NCI-H524 (cell line): ENCODE measurements around the gene SSTR4.
"Not testable (repeated sequence)": the region's sequence is repeated elsewhere in the genome, so short reads cannot be mapped to it uniquely, and the experiment has no call there.

Experiments used
- DNase-seq, 2 experiments: peaks; one replicate each; lab custom pipeline; 2025; lab: John Stamatoyannopoulos, UW

Gene SSTR4

DNA sequence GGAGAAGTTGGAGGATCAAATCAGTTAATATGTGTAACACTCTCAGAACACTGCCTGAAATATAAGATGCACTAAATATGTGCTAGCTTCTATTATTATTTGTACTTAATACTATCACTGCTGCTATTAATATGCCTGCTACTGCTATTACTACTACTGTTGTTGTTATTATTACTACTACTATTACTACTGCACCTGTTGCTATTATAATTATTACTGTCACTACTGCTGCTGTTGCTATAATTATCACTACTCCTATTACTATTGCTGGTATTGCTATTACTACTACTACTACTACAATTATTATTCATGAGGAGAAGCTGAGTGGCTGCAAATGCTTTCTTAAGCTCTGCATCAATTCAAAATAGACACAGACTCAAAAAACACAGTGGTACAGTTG, 16.7 kb upstream of the SSTR4 start:
- DNase-seq, result no peak

DNA sequence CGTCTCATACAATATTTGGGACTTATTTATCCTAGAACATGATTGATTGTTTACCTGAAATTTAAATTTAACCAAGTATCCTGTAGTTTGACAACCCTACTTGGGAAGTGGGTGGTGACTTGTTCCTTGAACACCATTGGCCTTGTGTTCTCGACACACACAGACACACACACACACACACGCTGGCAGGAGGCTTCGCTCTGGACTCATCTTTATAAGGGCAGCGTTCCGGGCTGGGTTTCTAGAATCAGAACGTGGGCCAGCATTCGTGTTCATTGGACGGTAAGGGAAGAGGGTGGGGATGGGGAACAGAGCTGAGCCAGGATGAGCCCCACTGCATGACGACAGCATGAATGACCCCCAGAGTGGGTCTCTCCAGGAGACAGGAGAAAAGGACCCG, 16.2 kb upstream of the SSTR4 start:
- no peak for DNase-seq

DNA sequence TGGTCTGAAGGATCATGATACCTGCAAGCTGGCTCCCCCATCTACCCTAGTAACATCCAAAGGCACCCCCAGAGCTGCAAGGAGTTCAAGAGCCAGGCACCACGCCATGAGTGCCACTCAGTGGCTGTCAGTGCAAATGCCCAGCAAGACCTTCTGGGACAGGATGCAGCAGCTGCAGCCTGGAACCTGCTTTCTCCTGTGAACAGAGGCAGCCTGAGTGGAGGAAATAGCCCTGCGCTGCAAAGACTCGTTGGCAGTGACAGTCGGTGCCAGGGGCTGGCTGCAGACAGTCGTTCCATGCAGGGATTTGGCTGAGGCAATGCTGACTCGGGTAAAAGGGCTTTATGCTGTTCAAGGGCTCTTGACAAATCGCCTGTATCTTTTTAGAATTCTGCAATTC, 15.7 kb upstream of the SSTR4 start:
- DNase-seq, result no peak

DNA sequence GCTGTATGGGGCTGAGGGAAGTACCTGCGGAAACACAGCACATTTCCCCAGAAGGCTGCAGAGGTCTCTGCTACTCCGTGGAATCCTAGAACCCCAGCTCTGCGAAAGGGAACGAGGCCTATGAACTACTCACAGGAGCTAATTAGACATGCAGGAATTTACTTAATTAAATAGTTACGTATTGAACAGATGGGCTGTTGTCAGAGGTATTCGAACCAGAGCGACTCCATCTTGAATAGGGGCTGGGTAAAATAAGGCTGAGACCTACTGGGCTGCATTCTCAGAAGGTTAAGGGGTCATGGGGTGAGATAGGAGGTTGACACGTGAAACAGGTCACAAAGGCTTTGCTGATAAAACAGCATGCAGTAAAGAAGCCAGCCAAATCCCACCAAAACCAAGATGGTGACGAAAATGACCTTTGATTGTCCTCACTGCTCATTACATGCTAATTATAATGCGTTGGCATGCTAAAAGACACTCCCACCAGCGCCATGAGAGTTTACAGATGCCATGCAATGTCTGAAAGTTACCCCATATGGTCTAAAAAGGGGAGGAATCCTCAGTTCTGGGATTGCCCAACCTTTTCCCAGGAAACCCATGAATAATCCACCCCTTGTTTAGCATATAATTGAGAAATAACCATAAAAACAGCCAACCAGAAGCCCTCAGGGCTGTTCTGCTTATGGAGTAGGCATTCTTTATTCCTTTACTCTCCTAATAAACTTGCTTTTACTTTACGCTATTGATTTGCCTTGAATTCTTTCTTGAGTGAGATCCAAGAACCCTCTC, 14.7 kb upstream of the SSTR4 start:
- no peak for DNase-seq

DNA sequence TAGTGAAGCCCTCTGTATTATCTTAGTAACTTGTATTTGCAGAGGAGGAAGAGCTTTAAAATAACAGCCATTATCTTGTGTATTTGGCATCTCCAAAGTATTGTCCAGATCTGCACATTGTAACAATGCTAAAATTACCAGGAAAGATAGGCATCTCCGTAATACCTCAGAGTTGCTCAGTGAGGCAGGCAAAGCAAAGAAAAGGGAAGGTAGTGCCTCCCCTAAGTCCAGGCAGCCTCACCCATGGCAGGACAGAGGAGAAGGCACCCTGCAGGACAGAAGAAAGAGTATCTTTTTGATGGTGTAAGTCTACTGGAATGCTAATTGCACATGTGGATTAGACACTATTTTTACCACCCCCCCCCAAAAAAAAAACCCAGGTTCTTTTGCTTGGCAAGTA, 13.6 kb upstream of the SSTR4 start:
- DNase-seq, result no peak

DNA sequence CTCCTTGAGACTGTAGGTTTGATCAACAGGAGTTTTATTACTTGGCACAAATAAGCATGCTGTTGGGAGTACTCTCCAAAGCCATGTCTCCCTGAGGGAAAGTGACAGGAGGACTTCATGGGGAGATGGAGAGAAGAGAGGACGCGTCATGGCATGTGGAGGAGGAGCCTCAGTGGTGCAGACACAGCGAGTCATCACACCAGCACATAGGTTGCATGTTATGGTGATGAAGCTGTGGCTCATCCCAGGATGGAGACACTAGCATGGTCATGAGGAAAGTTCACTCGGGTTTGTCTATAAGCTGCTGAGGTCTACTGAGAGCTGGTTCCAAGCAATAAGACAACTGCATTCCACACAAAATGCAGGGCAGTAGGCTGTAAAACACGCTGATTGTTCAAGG, 13.2 kb upstream of the SSTR4 start:
- no peak for DNase-seq

DNA sequence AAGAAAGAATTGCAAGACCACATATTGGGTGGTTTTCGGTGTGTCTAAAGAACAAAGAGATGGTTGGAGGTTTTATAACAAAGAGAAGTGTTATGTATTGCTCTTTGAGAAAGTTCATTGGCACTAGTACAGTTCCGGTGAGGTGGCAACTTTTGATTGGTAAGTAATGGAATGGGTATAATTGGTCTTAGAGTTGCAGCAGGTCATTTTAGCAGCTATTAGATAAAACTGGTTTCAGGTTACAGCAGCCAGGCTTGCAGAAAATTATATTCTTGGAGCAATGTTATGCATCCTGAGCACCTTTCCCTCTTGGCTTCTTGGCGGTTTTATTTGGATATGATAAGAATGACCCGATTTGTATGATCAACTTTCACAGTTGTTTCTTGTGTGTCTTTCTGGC, 12.3 kb upstream of the SSTR4 start:
- DNase-seq, result no peak

DNA sequence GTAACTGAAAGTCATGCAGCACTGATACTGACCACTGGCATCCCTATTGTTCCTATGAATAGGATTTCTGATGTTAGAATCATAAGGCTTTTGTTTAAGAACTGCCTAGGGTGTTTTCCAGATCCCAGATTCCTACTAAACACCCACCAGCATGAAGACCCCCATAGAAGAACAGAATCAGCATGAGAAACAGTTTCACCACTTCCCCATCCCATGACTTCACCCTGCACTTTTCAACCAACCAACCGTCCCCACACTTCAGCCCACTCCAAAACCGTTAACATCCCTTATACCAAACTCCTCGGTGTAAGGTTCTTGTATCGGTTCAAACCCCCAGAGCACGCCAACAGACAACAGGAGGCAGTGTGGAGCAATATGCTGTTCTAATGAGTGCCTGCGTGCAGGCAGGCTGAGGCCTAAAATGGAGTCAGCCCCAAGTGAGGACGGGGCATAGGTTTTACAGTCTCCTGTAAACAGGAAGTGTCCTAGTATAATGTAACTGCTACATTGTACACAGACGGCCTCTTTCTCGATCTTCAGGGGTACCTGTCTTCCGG, 11.4 kb upstream of the SSTR4 start:
- DNase-seq, result no peak

DNA sequence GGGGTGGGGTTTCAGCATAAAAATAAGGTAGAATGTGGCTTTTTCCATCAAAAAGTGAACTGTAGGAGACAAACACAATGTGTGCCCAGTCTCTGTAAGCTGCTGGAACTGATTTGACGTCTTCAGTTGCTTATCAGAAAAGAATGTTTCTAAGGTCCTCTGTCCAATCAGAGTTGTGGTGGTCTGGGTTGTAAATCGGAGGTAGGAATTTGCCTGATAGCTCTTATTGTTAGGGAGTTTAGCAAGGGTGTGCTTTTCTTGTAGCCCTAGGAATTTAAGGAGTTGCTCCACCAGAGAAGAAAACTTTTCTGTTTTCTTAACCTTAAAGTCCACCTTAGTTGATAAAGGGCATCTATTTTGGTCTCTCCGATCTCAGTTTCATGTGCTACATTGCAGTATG, 10.4 kb upstream of the SSTR4 start:
- DNase-seq, result no peak

DNA sequence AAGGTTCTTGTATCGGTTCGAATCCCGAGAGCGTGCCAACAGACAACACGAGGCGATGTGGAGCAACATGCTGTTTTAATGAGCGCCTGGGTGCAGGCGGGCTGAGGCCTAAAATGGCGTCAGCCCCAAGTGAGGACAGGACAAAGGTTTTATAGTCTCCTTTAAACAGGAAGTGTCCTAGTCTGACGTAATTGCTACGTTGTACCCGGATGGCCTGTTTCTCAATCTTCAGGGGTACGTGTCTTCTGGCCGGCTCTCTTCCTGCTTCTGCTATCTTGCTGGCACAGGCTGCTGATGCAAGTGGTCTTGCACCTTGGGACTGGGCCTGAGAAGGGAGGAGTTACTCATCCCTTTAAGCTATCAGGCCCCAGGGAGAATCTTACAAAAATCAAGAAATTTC, 9.6 kb upstream of the SSTR4 start:
- DNase-seq, result not testable (repeated sequence)

DNA sequence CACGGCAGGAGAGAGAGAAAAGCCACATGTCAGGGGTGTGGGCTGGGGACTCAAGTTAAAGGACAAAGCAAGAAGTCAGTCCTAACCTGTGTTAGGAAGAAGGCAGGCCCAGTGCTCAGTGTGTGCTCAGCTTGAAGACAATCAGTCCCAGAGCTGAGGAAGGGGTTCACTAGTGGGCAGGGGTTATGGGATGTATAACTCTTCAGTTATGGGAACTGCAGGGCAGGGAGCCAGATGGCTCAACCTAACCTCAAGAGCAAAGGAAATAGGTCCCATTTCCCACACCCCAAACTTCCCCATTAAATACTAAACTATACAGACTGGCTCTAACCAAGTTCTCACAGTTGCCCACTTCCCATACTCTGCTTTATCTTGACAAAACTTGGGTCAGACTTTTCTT, 7.4 kb upstream of the SSTR4 start:
- DNase-seq, result no peak

DNA sequence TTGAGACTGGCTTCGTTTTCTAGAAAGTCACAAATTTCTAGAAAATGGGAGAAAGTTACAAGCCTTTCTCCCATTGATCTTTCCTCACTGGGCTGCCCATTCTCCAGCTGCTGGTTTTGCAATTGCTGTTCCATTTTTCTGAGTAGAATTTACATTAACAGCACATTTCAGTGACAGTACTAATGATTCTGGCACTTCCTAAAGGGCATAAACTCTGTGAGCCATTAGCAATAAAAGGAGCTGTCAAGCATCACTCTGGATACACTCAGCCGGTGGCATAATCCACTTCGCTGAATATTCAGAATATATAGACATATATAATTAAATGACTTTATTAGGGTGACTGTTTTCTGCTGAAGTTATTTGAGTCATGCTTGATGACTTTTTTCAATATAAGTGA, 6.7 kb upstream of the SSTR4 start:
- DNase-seq, result no peak

DNA sequence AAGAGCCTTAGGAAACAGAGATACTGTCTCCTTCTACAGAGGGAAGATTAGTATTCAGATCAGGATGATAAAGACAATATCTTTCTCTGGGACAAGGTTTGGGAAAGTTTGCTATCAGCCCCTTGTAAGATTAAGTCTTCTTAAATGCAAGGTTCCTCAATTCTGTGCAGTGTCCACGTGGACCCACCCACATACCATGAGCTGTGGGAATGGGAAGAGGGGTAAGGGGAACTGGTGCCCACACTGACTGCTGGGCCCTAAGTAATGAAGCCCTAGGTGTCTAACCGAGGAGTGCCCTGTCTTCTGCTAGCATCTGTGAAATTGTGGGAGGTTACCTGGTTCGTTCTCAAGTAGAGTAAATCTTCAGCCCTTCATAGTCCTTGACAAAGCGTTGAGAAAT, 5.8 kb upstream of the SSTR4 start:
- no peak for DNase-seq

DNA sequence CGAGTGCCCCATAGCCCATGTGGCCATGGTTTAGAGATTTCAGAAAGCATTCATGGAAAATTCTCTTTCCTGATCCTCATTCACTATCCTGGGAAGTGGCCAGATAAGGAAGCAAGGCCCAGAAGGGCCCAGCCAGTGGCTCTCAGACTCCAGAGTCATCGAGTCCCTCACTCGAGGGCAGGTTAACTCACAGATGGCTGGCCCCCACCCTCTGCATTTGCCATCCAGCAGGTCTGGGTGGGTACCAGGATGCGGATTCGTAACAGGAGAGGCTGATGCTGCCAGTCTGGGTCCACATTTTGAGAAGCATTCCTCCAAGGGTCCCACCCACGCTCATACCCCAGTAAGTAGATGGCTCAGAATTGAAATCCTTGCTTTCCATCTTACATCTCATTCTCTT, 3.8 kb upstream of the SSTR4 start:
- no peak for DNase-seq

DNA sequence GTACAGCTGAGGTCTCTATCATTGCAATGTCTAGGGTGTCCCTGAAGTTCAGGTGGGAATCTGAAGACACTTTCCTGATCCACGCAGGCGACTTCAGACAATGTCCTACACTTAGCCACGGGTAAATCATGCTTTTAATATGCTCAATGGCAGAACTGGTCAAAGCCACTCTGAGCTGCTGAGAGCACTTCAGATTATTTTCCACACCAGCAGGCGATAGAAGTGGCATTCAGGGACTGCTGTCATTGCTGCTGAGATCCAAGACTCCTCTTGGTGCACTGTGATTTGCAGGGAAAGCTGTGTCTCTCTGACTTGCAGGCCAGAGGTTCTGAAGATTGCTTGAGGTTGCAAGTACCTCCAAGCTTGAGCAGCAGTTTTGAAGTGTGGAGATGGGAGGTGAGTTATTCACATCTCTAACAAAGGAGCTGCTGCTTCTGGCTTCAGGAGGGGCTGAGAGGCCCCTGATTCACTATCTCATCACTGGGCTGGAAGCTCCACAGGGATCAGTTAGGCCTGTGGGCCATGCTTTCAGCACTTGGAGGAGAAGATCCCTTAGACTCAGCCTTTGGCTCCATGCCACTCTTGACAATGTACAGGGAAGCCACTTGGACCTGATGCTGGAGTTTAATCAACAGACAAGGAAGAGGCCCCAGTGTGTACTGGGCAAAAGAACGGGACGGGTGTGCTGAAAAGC, 2.9 kb upstream of the SSTR4 start:
- no peak for DNase-seq

DNA sequence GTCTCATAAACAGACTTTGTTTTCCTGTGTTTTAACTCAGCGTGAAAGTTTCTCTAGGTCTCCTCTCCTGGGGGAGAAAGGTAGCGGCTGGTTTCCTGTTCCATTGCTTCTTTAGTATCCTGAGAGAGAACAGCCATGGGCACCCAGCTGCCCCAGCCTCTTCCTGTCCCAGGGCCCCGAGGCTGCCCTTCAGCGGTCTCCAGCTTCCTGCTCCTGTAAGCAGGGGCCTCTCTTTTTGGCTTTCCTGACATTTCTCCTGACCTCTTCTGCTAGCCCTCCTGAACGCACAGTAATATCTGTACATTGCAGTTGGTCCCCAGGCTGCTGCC, 2.4 kb upstream of the SSTR4 start:
- DNase-seq, result no peak

DNA sequence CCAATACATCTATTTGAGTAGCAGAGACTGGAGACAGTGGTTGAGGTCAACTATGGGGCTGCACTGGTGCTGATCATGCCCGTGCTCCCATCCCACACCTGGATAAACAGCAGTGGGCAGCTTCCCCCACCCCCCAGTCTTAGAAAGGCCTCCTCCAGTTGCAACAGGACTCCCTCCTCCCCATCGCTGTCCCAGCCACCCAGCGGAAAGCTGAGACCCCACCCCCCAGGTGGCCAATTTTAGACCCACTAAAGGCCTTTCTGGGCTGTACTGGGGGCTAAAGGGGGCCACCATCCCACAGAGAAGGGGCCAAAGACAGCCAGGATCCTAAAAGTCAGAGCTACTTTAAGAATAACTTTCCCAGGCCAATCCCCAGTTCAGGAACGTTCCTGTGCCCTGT, 1.2 kb upstream of the SSTR4 start:
- no peak for DNase-seq

DNA sequence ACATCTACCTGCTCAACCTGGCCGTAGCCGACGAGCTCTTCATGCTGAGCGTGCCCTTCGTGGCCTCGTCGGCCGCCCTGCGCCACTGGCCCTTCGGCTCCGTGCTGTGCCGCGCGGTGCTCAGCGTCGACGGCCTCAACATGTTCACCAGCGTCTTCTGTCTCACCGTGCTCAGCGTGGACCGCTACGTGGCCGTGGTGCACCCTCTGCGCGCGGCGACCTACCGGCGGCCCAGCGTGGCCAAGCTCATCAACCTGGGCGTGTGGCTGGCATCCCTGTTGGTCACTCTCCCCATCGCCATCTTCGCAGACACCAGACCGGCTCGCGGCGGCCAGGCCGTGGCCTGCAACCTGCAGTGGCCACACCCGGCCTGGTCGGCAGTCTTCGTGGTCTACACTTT, 619 bp downstream of the SSTR4 start:
- no peak for DNase-seq

DNA sequence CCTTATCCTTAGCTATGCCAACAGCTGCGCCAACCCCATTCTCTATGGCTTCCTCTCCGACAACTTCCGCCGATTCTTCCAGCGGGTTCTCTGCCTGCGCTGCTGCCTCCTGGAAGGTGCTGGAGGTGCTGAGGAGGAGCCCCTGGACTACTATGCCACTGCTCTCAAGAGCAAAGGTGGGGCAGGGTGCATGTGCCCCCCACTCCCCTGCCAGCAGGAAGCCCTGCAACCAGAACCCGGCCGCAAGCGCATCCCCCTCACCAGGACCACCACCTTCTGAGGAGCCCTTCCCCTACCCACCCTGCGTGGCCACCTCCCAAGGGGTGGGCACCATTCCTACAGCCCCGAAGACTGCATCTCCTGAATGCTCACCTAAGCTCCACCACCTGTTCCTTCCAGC, 1.3 kb downstream of the SSTR4 start:
- no peak for DNase-seq

DNA sequence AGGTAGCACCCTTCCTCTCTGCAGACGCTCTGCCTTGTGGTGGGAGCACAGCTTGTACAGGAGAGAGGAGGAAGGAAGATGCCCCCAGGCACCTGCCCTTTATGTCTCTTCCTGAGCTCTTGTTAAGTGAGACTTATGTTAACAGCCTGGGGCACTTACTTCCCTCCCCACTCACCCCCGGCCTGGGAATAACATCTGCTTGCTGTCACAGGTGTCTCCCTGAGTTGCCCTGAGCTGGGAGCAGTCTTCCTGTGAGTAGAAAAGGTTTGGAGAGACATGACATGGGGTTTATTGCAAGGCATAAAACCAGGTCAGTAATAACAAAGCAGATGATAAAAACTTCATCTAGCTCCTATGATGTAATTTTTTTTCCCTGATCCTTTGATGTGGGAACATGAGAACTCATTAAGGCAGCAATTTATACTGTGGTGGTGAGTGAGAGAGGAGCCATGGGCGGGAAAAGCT, 1.9 kb downstream of the SSTR4 start:
- no peak for DNase-seq

DNA sequence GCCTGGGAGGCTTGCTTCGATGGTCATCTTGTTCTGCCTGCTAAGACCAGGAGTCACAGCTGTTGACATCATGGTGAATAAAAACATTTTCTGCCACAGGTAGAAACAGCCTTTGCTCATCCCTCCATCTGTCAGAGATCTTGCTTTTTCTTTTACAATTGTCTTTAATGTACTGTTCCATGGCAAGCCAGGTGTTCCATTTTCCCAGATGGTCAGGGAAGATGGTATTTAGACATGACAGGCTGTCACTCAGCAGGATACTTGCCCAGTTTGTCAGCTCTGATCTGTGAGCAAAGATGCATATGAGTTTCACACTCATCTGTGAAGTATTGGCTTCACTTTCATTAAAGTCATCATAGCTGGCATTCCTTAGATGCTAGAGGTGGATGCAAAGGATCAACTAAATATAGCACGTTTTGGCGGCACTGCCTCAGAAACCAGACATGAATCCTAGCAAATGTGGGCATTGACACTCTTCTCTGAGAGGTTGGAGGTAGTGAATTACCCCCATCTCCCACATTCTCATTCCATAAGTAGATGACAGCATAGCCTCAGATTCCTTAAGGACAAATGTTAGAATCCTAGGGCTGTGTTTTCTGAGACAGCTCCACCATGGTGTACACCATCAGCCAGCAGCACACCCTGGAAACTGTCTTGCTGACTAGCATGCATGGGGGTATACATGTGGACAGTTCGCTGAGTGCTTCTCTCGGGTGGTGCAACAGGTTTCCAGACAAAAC, 4.2 kb downstream of the SSTR4 start:
- DNase-seq, result no peak

DNA sequence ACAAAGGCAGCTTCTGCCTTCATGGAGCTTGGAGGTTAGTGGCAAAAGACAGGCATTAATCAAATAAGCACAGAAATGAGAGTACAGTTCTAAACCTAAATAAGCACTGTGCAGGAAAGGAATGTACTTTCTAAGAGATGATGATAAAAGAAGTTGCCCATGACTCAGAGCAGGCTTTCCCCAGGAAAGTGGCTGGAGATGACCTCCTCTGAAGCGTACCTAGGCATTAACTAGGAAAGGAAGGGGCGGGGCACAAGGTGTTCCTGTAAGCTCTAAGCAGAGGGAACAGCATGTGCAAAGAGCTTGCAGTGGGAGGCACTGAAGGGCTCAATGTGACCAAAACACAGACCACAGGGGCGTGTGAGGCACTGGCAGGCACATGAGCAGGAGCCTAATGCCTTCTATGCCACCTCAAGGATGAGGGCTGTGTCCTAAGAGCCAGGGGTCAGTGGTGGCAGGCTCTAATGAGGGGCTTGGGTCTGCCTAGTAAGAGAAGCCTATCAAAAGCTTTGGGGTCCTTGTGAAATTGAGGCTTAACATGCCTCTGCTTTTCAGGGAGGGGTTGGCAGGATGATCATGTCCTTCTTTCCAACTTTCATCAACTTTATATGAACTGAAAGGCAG, 4.9 kb downstream of the SSTR4 start:
- no peak for DNase-seq

DNA sequence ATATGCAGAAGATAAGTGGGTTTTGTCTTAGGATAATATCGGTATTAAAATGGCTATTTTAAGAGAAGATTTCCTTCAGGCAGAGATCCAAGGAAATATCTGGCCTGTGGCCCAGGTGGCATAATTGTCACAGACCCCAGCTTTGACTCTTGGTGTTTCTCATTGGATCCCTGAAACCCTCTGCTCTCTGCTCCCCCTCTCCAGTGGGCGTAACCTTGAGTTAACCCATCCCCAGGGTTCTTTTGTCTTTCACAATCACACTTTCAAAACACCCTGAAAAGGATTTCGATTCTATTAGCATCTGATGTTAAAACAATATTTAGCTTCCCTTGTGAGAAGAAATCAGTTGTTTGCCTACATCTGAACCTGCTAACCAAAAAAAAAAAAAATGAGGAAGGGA, 7.2 kb downstream of the SSTR4 start:
- no peak for DNase-seq
